ENCODE measurements around the gene STMN1.

STMN1 gene

DNA sequence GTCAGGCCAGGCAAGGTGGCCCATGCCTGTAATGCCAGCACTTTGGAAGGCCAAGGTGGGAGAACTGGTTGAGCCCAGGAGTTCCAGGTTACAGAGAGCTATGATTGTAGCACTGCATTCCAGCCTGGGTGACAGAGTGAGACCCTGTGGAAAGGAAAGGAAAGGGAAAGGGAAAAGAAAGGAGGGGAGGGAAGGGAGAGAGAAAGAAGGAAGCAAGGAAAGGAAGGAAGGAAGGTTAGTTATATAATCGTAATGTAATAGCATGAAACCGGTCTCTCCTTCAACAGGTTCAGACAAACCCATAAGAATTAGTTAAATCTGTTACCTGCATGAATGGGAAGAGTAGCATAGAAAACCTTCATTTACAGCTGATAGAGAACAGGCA lies 29.5 kb downstream of the STMN1 start:
- no peak overlapping the region for H3K27ac ChIP-seq
- TF ChIP-seq CTCF (conservative IDR thresholded peaks at IDR 0.05) (no peak), ZFX (IDR thresholded peaks at IDR 0.05) (no peak)

- H3K27ac ChIP-seq, result no peak overlapping the region; the same call in 1 of the 2 replicates
- TF ChIP-seq ZFX (IDR thresholded peaks at IDR 0.05) (no peak), CTCF (conservative IDR thresholded peaks at IDR 0.05) (no peak)
Measured at GRCh38 chr1:25875856-25876692, 30.1 kb downstream of the STMN1 start.

DNA sequence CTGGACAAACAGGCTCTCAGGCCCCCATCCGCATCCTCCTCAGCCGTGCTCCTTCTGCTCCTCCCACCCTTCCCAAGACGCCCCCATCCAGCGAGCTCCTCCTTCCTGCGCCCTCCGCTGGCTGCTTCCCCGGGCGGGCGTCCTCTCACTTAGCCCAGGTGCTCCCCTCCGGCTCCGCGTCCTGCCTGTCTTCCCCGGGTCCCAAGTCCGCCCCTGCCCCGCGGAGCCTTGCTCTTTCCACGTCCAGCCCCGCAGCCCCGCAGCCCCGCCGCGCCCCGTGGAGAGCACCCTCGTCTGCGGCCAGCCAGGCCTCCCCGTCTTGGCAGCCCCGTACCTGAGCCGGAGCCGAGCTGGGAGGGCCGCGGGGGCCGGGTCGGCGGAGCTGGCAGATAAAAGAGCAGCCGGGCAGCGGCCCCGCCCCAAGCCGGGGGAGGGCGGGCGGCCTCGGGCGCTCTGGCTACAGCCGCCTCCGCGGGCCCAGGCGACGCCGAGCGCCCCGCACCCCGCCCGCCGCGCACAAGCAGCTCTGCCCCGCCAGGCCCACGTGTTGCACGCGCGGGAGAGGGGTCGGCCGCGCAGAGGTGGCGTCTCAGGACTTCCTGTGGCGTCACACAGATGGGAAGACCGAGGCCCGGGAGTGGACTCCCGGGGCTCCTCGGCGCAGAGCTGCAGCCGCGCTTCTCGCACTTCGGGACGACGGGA lies 30.9 kb downstream of the STMN1 start, which contains the start of gene PAQR7:
Gene PAQR7, minus strand, starts transcription at position 555 of the 702 bp plus-strand sequence. CDS start 11,869 bp downstream, outside the sequence.
- TF ChIP-seq CTCF (conservative IDR thresholded peaks at IDR 0.05) (no peak), ZFX (IDR thresholded peaks at IDR 0.05) (no peak)
- H3K27ac ChIP-seq, result peak within 1 kb of the TSS; percentile 46

- TF ChIP-seq CTCF (conservative IDR thresholded peaks at IDR 0.05) (no peak), ZFX (IDR thresholded peaks at IDR 0.05) (no peak)
- H3K27ac ChIP-seq, result peak overlapping the region; percentile 46
Measured at GRCh38 chr1:25874635-25875153, 31.5 kb downstream of the STMN1 start.

GRCh38 chr1:25874209-25874608 lies 32.0 kb downstream of the STMN1 start:
- TF ChIP-seq CTCF (conservative IDR thresholded peaks at IDR 0.05) (no peak), ZFX (IDR thresholded peaks at IDR 0.05) (no peak)
- no peak overlapping the region; the same call in 1 of the 2 replicates for H3K27ac ChIP-seq

DNA sequence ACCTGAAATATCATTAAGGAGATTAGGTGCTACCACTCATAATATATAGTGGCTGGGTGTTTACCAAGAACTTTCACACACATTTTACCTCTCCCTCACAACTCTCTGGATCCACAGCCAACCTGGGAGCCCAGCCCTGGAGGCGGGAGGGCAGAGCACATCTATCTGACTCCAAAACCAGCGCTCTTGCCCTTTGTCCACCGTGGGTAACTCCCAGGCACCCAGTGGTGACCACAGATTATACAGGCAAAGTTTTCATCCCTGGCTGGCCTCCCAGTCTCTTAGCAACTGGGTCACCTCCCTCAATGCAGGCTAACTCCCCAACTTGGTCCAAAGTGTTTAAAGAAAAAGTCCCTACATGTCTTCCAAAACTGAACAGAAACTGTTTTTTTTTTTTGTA lies 33.1 kb downstream of the STMN1 start:
- TF ChIP-seq ZFX (IDR thresholded peaks at IDR 0.05) (no peak), CTCF (conservative IDR thresholded peaks at IDR 0.05) (no peak)

GRCh38 chr1:25872713-25873112 lies 33.5 kb downstream of the STMN1 start:
- TF ChIP-seq CTCF (conservative IDR thresholded peaks at IDR 0.05) (no peak), ZFX (IDR thresholded peaks at IDR 0.05) (no peak)
- H3K27ac ChIP-seq, result peak overlapping the region; percentile 72

More for the DNA sequence above, 33.1 kb downstream of the STMN1 start:
- peak overlapping the region; percentile 72; the same call in 1 of the 2 replicates for H3K27ac ChIP-seq
